ENCODE data around the gene ATG16L2.
"Not testable (repeated sequence)": the region's sequence is repeated elsewhere in the genome, so short reads cannot be mapped to it uniquely, and the experiment has no call there.

The ATG16L2 gene

DNA sequence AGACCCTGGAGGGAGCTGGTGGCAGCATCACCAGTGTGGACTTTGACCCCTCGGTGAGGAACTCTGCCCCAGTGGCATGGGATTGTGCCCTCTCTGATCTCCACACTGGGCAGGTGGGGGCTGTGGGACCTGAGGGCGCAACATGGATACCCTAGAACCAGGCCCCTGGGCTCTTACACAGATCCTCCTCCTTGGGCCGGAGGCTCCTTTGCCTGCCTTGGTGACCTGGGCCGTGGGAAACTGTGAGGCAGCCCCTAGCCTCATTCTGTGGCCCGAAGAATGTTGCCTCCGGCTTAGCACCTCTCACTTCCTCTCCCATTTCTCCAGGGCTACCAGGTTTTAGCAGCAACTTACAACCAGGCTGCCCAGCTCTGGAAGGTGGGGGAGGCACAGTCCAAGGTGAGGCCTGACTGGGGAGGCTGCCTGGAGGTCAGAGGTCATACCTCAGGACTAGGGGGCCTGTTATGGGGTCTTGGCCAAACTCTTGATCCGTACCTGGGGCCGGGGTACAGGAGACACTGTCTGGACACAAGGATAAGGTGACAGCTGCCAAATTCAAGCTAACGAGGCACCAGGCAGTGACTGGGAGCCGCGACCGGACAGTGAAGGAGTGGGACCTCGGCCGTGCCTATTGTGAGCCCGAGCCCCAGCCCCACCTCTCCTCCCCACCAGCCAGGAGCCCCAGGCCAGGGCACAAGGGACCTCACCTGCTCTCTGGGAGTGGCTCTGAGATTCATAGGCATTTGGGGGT, 12.2 kb downstream of the ATG16L2 start:
- DNase-seq, result no peak

DNA sequence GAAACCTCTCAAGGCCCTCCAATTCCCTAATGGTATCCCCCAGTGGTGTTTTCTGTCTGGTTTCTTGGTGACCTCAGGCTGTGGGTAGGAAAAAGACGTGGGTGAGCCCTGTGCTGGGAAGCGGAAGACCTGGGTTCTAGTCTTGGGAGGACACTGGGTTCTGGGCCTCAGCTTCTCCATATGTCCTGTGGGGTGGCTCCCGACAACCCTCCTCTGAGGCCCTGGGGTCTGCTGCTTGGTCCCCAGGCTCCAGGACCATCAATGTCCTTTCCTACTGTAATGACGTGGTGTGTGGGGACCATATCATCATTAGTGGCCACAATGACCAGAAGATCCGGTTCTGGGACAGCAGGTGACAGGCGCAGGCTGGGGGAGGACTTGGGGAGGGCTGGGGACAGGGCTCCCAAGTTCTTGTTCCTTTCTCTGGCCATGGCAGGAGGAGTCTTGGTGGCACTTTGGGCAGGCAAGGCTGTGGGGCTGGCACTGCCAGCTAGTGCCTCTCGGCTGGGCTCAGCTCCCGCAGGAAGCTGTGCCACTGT, 12.8 kb downstream of the ATG16L2 start:
- DNase-seq, result no peak

DNA sequence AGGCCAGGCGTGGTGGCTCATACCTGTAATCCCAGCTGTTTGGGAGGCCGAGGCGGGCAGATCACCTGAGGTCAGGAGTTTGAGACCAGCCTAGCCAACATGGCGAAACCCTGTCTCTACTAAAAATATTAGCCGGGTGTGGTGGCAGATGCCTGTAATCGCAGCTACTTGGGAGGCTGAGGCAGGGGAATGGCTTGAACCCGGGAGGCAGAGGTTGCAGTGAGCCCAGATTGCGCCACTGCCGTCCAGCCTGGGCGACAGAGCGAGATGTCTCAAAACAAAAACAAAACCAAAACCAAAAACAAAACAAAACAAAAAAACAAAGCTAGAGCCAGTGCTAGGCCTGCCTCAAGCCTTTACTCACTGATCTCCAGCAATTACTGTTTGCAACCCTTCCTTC, 13.4 kb downstream of the ATG16L2 start:
- not testable (repeated sequence) for DNase-seq

DNA sequence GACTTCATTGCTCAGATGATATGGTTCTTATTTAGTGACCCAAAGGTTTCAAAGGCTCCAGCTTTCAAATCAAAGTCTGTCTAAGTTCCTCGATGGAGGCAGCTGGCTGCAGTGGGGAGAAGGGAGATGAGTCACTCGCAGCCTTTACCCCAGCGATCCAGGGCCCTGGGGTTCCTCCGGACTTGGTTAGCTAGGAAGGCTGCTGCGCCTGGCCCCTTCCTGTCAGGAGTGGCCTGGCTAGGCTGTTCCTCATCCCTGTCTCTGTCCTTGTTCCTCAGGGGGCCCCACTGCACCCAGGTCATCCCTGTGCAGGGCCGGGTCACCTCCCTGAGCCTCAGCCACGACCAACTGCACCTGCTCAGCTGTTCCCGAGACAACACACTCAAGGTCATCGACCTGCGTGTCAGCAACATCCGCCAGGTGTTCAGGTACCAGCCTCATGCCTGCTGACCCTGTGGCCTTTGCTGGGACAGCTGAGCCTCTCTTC, 13.9 kb downstream of the ATG16L2 start:
- DNase-seq, result no peak

DNA sequence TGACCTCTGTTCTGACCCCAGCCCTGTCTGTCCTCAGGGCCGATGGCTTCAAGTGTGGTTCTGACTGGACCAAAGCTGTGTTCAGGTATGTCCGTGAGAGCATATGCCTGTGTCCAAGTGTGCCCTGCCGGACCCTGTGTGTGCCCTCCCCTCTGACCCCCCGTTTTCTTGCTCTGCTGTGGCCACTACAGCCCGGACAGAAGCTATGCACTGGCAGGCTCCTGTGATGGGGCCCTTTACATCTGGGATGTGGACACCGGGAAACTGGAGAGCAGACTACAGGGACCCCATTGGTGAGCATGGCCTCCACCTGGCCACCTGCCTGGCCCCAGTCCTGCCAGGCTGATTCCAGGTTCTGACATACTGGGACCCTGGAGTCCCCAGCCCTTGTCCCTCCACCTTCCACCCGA, 14.5 kb downstream of the ATG16L2 start:
- DNase-seq, result no peak

DNA sequence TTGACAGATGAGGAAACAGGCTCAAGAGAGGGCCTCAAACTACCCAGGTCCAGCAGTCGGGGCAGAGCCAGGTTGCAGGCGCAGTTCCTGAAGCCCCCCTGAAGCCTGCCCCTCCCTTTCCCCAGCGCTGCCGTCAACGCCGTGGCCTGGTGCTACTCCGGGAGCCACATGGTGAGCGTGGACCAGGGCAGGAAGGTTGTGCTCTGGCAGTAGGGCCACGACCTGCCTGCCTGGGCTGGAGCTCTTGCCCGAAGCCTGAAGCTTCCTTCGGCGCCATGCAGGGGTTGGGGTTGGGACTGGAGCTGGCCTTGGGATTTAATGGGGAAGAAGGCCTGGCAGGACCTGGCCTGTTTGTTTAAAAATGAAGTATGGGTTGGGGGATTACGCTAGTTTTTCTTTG, 15.0 kb downstream of the ATG16L2 start:
- DNase-seq, result no peak

DNA sequence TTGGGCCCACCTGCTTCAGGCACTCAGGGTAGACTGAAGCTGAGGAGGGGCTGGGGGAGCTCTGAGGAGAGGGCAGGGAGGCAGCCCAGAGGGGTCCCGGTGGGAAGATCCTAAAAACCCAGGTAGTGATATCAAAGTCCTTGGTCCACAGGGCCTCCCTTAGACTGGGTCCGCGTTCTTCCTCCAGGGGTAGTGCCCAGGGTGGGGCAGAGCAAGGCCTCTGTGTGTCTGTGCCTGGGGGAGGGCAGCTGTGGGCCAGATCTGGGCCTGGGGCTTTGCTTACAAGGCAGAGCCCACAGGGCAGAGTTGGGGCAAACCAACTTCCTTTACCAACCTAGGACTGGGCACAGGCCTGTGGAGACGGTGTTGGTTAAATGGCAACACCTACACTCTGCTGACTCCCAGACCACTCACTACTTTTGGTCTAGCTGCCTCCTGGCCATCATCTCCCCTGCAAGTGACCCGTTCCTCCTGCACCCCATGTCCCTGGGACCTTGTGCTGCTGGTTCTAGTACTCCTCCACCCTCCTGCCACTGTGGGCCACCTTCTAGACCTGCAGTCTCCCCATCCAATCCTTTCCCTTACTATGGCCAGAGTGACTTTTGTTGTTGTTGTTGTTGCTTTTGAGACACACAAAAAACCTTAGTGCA, 15.8 kb downstream of the ATG16L2 start:
- DNase-seq, result no peak

DNA sequence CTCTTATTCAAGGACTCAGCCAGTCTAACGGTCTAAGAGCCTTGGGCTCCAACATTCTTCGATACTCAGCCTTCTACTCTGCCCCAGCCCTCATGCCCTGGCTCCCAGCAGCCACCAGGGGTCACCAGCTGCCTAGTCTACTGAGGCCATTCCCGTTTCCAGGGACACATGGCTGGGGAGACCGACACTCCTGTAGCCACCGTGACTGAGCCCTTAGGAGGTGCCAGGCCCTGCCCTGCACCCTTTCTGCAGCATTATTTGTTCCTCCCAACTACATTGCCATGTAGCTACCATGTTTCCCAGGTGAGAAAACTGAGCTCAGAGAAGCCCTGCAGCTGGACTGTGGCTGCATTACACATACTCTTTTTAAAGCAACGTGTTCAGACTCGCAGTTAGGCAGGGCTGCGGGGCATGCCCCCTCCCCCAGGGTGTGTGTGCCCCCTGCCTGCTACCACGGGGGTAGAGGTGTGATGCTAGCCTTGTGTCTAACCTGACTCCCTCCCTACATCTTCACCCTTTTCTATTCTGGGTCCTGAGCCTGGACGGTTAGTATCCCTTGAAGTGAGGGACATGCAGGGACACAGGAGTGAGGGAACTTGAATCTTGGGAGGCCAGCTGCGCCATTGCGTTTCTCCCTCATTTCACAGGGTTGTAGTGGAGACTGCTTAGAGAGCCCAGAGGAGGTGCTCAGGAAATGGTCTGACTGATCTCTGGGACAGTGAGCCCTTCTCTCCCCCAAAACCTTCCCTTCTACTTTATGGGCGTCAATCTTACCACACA, 17.5 kb downstream of the ATG16L2 start:
- DNase-seq, result peak in 11 of 14 donors; percentile 52 to 84 (median 72)

DNA sequence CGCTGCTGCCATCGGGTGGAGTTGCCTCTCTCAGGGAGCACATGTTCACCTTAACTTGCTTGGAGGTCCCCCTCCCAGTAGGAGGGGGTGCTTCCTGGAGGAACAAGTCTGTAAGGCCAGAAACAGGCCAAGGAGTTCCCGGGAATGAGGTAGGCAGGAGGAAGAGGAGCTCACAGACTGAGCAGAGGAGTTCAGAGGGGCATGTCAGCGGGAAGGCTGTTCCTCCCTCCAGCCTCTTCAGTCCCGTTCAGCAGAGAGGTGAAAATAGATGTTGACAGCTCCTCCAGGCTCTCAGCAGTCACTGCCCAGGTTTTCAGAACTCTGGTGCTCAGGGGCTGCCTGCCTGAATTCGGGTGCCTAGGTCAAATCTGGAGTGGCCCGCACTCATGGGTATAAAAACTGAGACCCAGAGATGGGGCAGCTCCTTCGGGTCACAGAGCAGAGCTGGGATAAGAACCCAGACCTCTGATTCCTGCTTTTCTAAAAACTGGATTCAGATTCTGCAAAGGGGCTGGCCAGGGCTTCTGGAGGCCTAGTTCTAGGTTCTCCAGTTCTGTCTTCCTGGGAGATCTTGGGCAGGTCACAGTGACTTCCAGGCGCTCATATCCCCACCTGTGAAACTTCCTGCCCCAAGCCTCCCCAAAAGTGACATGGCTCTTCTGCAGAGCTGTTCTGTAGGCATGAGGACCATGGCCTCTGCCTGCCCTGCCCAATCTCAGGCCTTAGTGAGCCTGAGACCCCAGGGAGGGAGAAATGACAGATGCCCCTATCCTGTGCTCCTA, 18.3 kb downstream of the ATG16L2 start:
- DNase-seq, result no peak

DNA sequence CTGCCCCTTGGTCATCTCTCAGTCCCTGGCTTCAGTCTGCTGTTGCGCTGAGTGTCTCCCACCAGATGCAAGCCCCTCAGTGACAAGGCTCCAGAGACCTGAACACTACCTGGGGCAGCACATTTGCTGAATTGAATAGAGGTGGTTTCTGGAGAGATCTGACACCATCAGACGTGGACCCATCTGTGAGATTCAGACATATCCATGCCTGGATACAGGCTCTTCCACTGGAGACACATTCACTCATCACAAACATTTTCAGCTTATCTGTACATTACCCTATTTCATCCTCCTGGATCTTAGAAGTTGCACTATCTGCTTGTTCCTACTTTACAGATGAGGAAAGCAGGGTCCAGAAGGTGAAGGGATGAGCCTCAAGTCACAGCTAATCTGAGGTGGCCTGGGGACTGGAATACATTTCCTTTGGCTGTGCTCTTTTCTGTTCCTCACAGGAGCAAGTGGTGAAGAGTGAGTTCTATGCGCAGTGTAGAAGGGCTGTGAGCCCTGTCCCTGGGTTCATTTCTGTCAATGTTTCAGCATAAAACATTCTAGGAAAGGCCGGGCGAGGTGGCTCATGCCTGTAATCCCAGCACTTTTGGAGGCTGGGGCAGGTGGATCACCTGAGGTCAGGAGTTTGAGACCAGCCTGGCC, 19.0 kb downstream of the ATG16L2 start:
- DNase-seq, result no peak

DNA sequence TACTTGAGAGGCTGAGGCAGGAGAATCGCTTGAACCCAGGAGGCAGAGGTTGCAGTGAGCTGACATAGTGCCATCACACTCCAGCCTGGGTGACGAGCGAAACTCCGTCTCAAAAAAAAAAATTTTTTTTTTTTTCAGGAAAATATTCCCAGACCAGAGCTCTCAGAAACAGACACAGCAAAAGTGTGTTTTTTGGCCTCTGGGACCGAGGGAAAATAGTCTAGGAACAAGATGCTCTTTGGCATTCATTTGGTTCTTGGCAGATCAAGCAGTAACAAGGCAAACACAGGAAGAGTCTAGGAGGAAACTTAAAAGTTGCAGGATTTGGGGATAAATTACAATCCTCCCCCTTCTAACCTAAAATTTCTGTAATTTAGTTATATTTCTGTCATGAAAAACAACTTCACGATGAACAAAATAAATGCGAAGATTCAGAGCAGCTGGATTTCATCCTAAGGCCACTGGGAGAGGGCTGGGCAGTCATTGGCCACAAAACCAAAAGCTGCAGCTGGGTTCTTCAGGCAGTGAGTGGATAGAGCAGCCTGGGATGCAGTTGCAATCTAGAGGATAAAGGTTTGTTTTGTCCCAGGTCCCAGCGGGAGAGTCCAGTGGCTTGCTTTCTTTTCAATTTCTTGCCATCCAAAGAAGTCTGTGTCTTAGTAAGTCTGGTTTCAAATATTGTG, 19.7 kb downstream of the ATG16L2 start:
- DNase-seq, result peak in 1 of 14 donors; percentile 35

DNA sequence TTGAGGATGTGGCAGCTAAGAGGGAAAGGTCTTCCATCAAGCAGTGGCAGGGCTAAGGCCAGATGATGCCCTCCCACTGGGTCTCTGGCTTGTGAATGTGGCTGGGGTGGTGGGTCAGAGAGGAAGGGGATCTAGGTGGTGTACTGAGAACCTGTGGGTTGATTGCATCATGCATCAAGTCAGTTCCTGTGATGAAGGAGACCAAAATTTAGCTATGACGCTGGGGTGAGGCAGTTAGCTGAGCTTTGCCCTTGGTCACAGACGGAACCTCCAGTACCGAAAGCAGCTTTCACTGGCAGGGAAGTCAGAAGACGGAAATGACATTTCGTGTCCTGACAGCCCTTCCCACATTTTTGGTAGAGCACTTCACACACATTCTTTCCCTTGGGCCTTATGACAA, 20.7 kb downstream of the ATG16L2 start:
- DNase-seq, result no peak

DNA sequence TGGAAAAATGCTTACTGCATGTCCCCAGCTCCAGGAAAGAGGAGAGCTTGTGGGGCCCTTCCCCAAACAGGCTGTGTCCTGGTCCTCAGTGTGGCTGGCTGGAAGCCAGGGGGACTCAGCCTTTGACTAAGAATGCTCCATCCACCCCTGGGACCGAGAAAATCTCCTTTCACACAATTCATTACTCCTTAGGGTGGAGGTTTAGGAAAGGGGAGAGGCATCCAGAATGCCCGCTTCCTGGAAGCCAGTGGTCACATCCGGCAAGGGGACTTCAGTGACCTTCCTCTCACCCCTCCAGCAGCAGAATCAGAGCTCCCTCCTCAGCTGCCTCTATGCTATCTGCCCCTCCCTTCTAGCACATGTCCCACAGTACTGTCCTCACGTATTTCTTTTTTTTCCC, 21.9 kb downstream of the ATG16L2 start:
- no peak for DNase-seq

DNA sequence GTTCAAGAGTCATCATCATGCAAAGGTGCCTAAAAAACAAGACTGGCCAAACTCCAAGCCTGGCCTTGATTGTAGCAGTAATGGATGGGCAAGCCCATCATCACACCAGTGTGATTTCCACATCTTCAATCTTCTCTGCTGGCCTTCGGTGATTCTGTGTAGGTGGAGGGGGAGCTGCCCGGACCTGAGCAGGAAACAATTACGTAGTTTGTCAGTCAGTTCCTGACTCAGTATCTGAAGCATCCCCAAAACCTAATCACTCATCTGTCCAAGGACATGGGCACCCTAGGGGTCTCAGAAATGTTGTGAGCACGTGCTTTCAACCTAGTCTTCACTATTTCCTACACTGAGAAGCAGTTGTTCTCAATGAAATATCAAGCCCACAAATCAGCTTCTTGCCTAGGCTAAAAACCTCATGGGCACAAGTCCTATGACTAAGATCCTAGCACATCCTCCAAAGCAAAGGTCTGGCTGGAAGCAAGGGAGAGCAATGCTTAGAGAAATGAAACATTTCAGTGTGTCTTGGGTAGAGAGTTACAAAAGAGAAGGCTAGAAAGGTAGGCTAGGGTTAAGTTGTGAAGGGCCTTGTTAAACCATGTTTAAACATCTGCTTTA, 24.6 kb downstream of the ATG16L2 start:
- DNase-seq, result no peak

DNA sequence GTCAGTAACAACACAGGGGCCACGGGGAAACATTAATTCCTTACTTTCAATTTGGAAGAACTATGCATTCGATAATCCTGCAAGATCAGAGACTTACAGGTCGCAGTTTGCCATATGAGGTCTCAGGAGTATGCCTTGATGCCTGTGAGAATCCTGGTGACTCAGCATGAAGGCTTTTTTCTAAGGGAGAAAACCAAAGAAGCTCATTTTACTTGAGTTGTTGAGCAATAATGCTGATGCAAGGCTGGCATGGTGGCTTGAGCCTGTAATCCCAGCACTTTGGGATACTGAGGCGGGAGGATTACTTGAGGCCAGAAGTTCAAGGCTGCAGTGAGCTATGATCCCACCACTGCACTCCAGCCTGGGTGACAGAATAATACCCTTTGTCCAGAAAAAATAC, 26.6 kb downstream of the ATG16L2 start:
- DNase-seq, result no peak

DNA sequence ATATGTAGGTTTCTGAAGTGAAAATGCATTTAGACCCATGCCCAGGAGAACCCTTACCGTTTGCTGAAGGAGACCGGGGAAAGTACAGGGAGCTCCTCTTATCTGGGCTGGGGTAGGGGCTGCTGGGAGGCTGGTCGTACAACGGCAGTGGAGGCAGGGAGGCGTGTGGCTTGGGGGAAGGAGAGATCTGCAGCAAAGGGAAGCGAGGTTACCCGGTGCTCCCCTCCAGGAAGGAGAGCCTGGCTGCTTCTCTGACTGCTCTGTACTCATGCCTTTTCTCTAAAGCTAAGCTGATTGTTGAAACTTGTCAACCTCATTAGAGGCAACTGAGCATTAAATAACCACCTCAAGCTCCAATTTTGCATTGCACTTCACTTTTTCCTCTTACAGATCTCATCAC, 27.2 kb downstream of the ATG16L2 start:
- no peak for DNase-seq

DNA sequence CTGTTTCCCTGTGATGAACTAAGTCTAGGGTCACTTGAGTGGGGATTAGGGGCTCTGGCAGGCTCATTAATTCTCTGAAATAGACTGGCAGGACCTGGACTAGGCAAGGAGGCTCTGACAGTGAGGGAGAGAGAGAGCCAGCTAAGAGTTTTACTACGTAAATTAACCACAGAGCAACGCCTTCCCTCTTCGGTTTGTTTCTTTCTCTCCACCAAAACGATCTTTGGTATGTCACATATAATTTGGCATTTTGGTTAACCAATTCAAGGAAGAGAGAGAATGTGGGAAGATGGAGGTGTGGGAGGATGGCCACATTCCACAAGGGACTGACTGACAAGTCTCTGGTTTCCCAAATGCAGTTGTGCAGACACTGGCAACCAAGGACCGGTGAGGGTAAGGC, 27.9 kb downstream of the ATG16L2 start:
- no peak for DNase-seq

DNA sequence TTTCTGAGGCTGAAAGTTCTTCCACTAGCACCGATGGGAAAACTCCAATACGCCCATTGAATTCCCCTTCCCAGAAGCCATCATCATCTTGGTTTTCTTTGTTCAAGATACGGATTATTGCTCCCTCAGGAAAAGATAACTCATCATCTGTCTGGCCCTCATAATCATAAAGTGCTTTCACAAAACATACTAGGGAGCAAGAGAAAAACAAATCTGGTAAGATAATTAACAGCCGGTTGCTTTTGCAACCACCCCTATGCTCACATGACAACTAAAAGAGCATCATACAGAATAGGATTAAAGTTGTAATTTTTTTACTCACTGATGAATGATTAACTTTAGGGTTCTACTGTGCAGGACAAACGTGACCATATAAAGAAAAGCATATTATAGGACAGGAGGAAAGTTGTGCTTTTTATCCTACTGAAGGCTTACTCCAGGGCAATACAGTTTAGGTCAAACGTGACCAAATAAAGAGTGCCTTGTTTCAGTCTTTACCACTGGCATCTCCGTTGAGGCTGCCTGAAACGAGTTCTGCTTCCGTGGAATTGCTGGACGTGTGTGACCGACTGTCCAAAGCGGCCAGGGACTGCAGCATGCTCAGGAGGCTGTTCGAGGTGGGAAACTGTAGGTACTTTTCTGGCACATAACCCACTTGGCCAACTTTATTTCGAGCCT, 28.6 kb downstream of the ATG16L2 start:
- DNase-seq, result no peak

DNA sequence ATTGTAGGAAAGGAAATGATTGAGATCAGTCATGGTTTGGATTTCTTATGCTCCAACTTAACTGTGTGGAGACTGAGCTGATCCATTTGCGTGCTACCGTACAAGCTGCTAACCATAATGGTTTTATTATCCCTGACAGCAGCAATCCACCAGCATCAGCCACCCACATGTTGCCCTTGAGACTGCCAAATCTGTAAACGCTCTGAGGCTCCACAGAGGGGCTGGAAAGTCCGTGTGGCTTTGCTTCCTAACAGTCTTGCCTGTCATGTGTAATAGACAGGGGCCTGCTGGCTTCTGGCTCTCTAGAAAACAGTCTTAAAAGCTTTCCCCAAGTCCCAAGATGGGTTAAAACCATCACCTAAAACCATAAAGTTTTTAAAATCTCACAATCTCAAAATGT, 30.1 kb downstream of the ATG16L2 start:
- DNase-seq, result no peak

DNA sequence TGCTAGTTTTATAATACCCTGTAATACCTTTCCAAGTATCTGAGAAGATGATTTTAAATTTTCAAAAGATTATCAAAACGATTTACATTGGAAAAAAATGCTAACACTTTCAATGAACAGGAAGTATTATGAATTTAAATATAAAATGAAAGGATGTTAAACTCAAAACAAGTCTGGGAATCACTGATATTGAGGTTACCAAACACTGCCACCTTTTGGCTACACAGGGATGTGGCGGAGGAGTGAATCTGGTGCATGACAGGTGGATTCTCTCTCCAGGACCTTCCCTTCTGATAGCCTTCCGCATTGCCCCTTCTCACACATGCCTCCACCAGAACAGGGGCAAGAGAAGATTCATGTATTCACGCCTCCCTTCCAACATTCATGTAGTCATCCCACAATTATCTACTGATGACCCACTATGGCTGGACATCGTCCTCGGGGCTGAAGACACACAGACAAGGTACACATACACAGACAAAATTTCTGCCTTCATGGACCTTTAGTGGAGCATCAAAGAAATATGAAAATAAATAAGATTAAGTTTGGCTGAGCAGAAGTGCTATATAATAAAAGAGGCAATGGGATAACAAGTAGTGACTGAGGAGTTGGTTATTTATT, 34.7 kb downstream of the ATG16L2 start:
- no peak for DNase-seq
